ENCODE data around the gene ATP2B2. TPM values are rescaled to one million over a fixed set of nuclear protein-coding genes. Genes with fewer than 3 reads are reported as not detected.

The ATP2B2 gene
- total RNA-seq, 1 donor from 2014 or later: not detected

DNA sequence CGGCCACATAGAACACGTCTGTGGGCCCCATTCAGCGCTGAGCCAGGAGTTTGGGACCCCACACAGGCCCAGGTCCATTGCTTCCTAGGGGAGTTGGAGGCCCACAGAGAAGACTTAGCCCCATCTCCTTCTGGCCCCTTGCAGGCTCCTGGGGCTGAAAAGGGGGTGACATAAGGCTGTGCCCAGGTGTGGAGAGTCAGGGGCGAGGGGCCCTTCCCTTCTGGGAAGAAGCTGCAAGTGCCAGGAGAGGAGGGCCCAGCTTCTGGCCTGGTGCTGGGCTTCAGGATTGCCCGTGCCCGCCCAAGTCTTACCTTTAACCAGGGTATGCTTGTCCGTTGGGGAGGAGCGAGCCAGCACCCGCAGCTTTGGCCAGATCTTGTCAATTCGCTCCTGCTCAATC, 155.6 kb downstream of the ATP2B2 start:
- Histone ChIP-seq H3K36me3 (ENCODE audit: control insufficient read depth, insufficient read depth, low read length) (no peaks in the 10 kb centered on the region), H3K27me3 (ENCODE audit: control insufficient read depth, insufficient read depth, low read length) (no peaks in the 10 kb centered on the region), H3K4me3 (ENCODE audit: low read depth, low read length) (no peak overlapping the region)
- TF ChIP-seq, protein P1, sequence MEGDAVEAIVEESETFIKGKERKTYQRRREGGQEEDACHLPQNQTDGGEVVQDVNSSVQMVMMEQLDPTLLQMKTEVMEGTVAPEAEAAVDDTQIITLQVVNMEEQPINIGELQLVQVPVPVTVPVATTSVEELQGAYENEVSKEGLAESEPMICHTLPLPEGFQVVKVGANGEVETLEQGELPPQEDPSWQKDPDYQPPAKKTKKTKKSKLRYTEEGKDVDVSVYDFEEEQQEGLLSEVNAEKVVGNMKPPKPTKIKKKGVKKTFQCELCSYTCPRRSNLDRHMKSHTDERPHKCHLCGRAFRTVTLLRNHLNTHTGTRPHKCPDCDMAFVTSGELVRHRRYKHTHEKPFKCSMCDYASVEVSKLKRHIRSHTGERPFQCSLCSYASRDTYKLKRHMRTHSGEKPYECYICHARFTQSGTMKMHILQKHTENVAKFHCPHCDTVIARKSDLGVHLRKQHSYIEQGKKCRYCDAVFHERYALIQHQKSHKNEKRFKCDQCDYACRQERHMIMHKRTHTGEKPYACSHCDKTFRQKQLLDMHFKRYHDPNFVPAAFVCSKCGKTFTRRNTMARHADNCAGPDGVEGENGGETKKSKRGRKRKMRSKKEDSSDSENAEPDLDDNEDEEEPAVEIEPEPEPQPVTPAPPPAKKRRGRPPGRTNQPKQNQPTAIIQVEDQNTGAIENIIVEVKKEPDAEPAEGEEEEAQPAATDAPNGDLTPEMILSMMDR (IDR thresholded peaks at IDR 0.05; ENCODE audit: insufficient read depth, low read length, poor library complexity, severe bottlenecking): no peak
- no peak for DNase-seq (ENCODE audit: low read depth)

DNA sequence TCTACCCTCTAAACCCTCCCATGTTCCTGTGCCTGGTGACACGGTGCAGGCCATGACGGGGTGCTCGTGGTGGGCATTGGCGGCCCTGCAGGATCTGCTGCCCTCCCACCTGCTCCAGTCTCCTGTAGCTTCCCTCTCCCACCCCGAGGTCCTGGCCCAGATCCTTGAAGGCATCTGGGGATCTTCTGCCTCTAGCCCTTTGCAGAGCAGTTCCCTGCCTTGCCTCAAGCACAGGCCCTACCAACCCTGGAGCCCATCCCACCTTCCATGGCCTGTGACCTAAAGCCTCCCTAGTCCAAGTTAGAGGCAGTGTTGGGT, 157.0 kb downstream of the ATP2B2 start:
- DNase-seq (ENCODE audit: low read depth): no peak
- H3K36me3 ChIP-seq (ENCODE audit: control insufficient read depth, insufficient read depth, low read length): no peaks in the 10 kb centered on the region
- H3K27me3 ChIP-seq (ENCODE audit: control insufficient read depth, insufficient read depth, low read length): no peaks in the 10 kb centered on the region
- H3K4me3 ChIP-seq (ENCODE audit: low read depth, low read length): no peak overlapping the region
- TF ChIP-seq, protein P1 (IDR thresholded peaks at IDR 0.05; ENCODE audit: insufficient read depth, low read length, poor library complexity, severe bottlenecking): no peak

DNA sequence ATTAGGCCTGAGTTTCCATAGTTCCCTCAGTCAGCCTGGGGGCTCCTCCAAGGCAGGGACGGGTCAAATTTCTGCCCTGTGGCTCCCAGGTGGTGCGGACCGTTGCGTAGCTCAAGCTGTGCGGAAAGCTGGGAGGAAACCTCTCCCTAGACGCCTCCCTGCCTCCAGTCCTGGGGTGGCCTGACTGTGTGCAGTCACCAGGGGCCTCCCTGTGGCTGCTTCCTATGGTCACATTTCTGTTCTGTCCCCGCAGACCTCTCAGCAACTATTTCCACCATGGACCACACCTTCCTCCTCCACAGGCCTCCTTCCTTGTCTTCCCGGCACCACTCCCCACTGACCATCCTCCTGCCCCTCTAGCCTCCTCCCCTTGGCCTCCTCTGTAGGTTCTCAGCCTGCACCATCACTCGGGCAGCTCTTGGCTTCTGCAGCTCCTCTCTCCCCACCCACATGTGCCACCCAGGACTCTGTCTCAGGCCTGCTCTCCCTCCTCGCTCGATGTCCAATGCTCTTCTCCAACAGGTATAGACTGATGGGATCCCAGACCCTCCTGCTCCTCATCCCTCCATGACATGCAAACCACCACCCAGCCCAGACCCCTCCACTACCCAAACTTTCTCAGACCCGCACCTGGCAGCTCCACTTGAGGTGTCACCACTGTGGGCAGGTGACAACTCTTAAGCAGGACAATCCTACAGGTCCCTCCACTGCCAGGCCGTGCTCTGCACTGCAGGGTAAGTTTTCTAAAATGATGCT, 157.6 kb downstream of the ATP2B2 start:
- TF ChIP-seq, protein P1 (IDR thresholded peaks at IDR 0.05; ENCODE audit: insufficient read depth, low read length, poor library complexity, severe bottlenecking): no peak
- Histone ChIP-seq H3K27me3 (ENCODE audit: control insufficient read depth, insufficient read depth, low read length) (no peaks in the 10 kb centered on the region), H3K36me3 (ENCODE audit: control insufficient read depth, insufficient read depth, low read length) (no peaks in the 10 kb centered on the region), H3K4me3 (ENCODE audit: low read depth, low read length) (no peak overlapping the region)
- DNase-seq (ENCODE audit: low read depth): no peak

DNA sequence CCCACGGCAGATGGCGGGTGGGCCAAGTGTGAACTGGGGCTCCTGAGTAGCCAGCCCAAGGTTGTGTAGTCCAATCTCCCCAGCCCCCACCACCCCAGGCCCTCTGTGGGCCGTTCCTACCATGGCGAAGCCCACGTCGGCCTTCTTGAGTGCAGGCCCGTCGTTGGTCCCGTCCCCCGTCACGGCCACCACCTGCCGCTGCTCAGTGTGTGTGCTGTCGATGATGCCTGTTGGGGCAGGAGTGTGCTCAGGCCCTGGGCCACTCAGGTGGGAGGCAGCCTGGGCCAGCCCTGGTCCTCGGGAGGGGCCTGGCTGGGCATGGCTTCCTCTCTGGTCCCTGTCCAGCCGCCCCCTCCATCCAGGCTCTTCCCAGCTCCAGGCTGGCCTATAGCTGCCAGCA, 159.5 kb downstream of the ATP2B2 start:
- TF ChIP-seq, protein P1 (IDR thresholded peaks at IDR 0.05; ENCODE audit: insufficient read depth, low read length, poor library complexity, severe bottlenecking): no peak
- peaks cover 8% of the 10 kb centered on the region for H3K27me3 ChIP-seq (ENCODE audit: control insufficient read depth, insufficient read depth, low read length)
- DNase-seq (ENCODE audit: low read depth): no peak

DNA sequence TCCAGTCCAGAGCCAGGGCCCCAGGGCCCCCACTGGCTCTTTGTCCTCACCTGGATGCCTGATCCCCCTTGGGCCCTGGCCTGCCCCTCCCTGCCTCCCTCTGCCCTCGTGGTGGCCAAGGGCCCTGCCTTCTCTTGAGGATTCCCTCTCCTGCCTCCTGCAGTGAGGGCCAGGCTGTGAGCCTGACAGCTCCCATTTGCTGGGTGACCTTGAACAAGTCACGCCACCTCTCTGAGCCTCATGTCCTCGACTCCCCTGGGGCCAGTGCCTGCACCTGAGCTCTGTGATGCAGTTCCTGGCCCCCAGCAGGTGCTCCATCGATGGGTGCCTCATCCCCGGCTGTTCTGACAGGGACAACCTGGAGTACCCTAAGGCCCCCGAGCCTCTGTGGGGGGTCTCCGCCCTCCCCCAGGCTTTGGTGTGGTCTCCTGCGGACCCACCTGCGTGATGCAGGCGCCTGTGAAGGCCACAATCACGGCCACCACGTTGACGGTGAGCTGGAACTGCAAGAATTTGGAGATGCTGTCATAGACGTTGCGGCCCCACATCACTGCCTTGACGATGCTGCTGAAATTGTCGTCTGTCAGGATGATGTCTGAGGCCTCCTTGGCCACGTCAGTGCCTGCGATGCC, 160.3 kb downstream of the ATP2B2 start:
- TF ChIP-seq, protein P1 (IDR thresholded peaks at IDR 0.05; ENCODE audit: insufficient read depth, low read length, poor library complexity, severe bottlenecking): no peak
- no peaks in the 10 kb centered on the region for H3K36me3 ChIP-seq (ENCODE audit: control insufficient read depth, insufficient read depth, low read length)
- no peak for DNase-seq (ENCODE audit: low read depth)
- peaks cover 14% of the 10 kb centered on the region for H3K27me3 ChIP-seq (ENCODE audit: control insufficient read depth, insufficient read depth, low read length)
- H3K4me3 ChIP-seq (ENCODE audit: low read depth, low read length): no peak overlapping the region

More for the DNA sequence above, 159.5 kb downstream of the ATP2B2 start:
- Histone ChIP-seq H3K4me3 (ENCODE audit: low read depth, low read length) (no peak overlapping the region), H3K36me3 (ENCODE audit: control insufficient read depth, insufficient read depth, low read length) (no peaks in the 10 kb centered on the region)
